Measurements from ENCODE around the gene GLRX3. TPM values are rescaled to one million over a fixed set of nuclear protein-coding genes. Genes with fewer than 3 reads are reported as not detected.
"Not testable (repeated sequence)": the region's sequence is repeated elsewhere in the genome, so short reads cannot be mapped to it uniquely, and the experiment has no call there.

GLRX3 gene
- 10 to 100 TPM; 41.8 to 80.3 TPM for polyA plus RNA-seq

DNA sequence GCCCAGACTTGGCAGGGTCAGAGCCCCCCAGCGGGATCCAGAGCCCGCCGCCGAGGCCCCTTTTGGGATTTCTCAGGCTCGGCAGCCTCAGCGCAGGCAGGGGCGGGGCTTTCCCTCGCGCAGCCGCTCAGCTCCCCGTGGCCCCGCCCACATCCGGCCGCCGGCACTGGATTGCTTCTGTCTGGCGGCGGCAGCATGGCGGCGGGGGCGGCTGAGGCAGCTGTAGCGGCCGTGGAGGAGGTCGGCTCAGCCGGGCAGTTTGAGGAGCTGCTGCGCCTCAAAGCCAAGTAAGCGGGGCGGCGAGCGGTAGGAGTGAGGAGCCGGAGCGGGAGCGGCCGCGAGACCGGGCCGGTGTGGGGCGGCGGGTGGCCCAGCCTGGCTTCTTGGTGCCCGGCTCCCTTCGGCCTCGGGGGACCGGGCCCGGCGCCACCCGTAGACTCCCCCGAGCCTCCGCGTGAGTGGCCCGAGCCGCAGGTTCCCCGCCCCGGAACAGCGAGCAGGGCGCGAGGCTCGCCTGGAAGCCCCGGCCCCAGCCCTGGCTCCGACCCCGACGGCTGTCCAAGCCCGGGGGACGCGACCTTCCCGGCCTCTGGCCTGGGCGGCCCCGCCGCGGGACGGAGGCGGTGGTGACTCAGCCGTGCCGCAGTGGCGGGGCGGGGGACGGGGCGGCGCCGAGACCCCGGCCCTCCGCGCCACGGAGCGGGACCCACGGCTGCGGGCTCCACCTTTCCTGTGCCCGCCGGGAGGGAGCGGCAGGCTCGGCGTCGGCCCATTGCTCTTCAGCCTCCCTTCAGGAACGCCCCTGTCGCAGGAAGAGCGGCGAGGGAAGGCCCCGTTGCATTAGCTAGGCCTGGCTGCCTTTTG, at the start of gene GLRX3:
Gene GLRX3 (plus strand): TSS at position 166 of the 864 bp plus-strand sequence. CDS start 30 bp downstream, at position 196.
- Histone ChIP-seq H3K4me3 (ENCODE audit: low read depth in 1 of 2, low read length in 2 of 2) (peak within 1 kb of the TSS; percentile 96 to 99), H3K27ac (ENCODE audit: low read depth in 2 of 2, low read length in 1 of 2) (peak within 1 kb of the TSS; percentile 92 to 94), H3K4me1 (ENCODE audit: control insufficient read depth in 2 of 2, insufficient read depth in 2 of 2, low read length in 1 of 2) (peaks cover 15 to 18% of the 10 kb centered on the region in 2 donors), H3K9me3 (ENCODE audit: control insufficient read depth in 2 of 2, insufficient read depth in 1 of 2, low read depth in 1 of 2, low read length in 1 of 2) (no peaks in the 10 kb centered on the region), H3K36me3 (ENCODE audit: control insufficient read depth in 2 of 2, insufficient read depth in 2 of 2, low read length in 1 of 2) (no peaks in the 10 kb centered on the region), H3K27me3 (ENCODE audit: control insufficient read depth in 1 of 2, insufficient read depth in 2 of 2, low read length in 2 of 2) (no peaks in the 10 kb centered on the region)
- WGBS, 2 donors: 0 to 1% methylated on average over 74 to 96 of the region's 96 CpGs

DNA sequence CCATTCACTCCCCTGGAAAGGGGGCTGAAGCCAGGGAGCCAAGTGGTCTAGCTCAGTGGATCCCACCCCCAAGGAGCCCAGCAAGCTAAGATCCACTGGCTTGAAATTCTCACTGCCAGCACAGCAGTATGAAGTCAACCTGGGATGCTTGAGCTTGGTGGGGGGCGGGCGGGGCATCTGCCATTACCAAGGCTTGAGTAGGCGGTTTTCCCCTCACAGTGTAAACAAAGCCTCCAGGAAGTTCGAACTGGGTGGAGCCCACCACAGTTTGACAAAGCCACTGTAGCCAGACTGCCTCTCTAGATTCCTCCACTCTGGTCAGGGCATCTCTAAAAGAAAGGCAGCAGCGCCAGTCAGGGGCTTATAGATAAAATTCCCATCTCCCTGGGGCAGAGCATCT, 45.6 kb upstream of the GLRX3 start:
- not testable (repeated sequence) for H3K27me3 ChIP-seq (ENCODE audit: control insufficient read depth in 1 of 2, insufficient read depth in 2 of 2, low read length in 2 of 2); H3K4me3 ChIP-seq (ENCODE audit: low read depth in 1 of 2, low read length in 2 of 2); H3K36me3 ChIP-seq (ENCODE audit: control insufficient read depth in 2 of 2, insufficient read depth in 2 of 2, low read length in 1 of 2); H3K27ac ChIP-seq (ENCODE audit: low read depth in 2 of 2, low read length in 1 of 2); H3K9me3 ChIP-seq (ENCODE audit: control insufficient read depth in 2 of 2, insufficient read depth in 1 of 2, low read depth in 1 of 2, low read length in 1 of 2); H3K4me1 ChIP-seq (ENCODE audit: control insufficient read depth in 2 of 2, insufficient read depth in 2 of 2, low read length in 1 of 2)
- 75 to 88% methylated on average over 5 of the region's 5 CpGs for WGBS, 2 donors

- Histone ChIP-seq H3K27me3 (ENCODE audit: control insufficient read depth in 1 of 2, insufficient read depth in 2 of 2, low read length in 2 of 2) (no peaks in the 10 kb centered on the region), H3K9me3 (ENCODE audit: control insufficient read depth in 2 of 2, insufficient read depth in 1 of 2, low read depth in 1 of 2, low read length in 1 of 2) (no peaks in the 10 kb centered on the region), H3K36me3 (ENCODE audit: control insufficient read depth in 2 of 2, insufficient read depth in 2 of 2, low read length in 1 of 2) (peaks cover 0 to 2% of the 10 kb centered on the region in 2 donors), H3K4me3 (ENCODE audit: low read depth in 1 of 2, low read length in 2 of 2) (no peak overlapping the region), H3K4me1 (ENCODE audit: control insufficient read depth in 2 of 2, insufficient read depth in 2 of 2, low read length in 1 of 2) (peaks cover 0 to 4% of the 10 kb centered on the region in 2 donors), H3K27ac (ENCODE audit: low read depth in 2 of 2, low read length in 1 of 2) (no peak overlapping the region)
- 95 to 97% methylated on average over 6 of the region's 6 CpGs for WGBS, 2 donors
These were observed 36.8 kb upstream of the GLRX3 start for GRCh38 chr10:130099344-130099743.

GRCh38 chr10:130105724-130106123, 30.5 kb upstream of the GLRX3 start:
- peaks cover 0 to 2% of the 10 kb centered on the region in 2 donors for H3K36me3 ChIP-seq (ENCODE audit: control insufficient read depth in 2 of 2, insufficient read depth in 2 of 2, low read length in 1 of 2)
- peaks cover 4 to 6% of the 10 kb centered on the region in 2 donors for H3K4me1 ChIP-seq (ENCODE audit: control insufficient read depth in 2 of 2, insufficient read depth in 2 of 2, low read length in 1 of 2)
- no peak overlapping the region for H3K4me3 ChIP-seq (ENCODE audit: low read depth in 1 of 2, low read length in 2 of 2)
- no peaks in the 10 kb centered on the region for H3K9me3 ChIP-seq (ENCODE audit: control insufficient read depth in 2 of 2, insufficient read depth in 1 of 2, low read depth in 1 of 2, low read length in 1 of 2)
- no peaks in the 10 kb centered on the region for H3K27me3 ChIP-seq (ENCODE audit: control insufficient read depth in 1 of 2, insufficient read depth in 2 of 2, low read length in 2 of 2)
- no peak overlapping the region for H3K27ac ChIP-seq (ENCODE audit: low read depth in 2 of 2, low read length in 1 of 2)
- WGBS, 2 donors: 81 to 86% methylated on average over 24 of the region's 24 CpGs

GRCh38 chr10:130108146-130108545, 28.0 kb upstream of the GLRX3 start:
- H3K4me3 ChIP-seq (ENCODE audit: low read depth in 1 of 2, low read length in 2 of 2); H3K9me3 ChIP-seq (ENCODE audit: control insufficient read depth in 2 of 2, insufficient read depth in 1 of 2, low read depth in 1 of 2, low read length in 1 of 2): not testable (repeated sequence)
- 74 to 80% methylated on average over 7 to 8 of the region's 8 CpGs for WGBS, 2 donors

GRCh38 chr10:130108934-130109604, 27.1 kb upstream of the GLRX3 start:
- H3K9me3 ChIP-seq (ENCODE audit: control insufficient read depth in 2 of 2, insufficient read depth in 1 of 2, low read depth in 1 of 2, low read length in 1 of 2): no peaks in the 10 kb centered on the region
- peaks cover 1 to 6% of the 10 kb centered on the region in 2 donors for H3K4me1 ChIP-seq (ENCODE audit: control insufficient read depth in 2 of 2, insufficient read depth in 2 of 2, low read length in 1 of 2)
- no peak overlapping the region for H3K27ac ChIP-seq (ENCODE audit: low read depth in 2 of 2, low read length in 1 of 2)
- WGBS, 2 donors: 49 to 51% methylated on average over 6 of the region's 6 CpGs
- peak overlapping the region in 1 of 2 donors; percentile 84 for H3K4me3 ChIP-seq (ENCODE audit: low read depth in 1 of 2, low read length in 2 of 2)
- H3K27me3 ChIP-seq (ENCODE audit: control insufficient read depth in 1 of 2, insufficient read depth in 2 of 2, low read length in 2 of 2): no peaks in the 10 kb centered on the region
- H3K36me3 ChIP-seq (ENCODE audit: control insufficient read depth in 2 of 2, insufficient read depth in 2 of 2, low read length in 1 of 2): no peaks in the 10 kb centered on the region

More at GRCh38 chr10:130108146-130108545, 28.0 kb upstream of the GLRX3 start:
- not testable (repeated sequence) for H3K36me3 ChIP-seq (ENCODE audit: control insufficient read depth in 2 of 2, insufficient read depth in 2 of 2, low read length in 1 of 2); H3K4me1 ChIP-seq (ENCODE audit: control insufficient read depth in 2 of 2, insufficient read depth in 2 of 2, low read length in 1 of 2); H3K27ac ChIP-seq (ENCODE audit: low read depth in 2 of 2, low read length in 1 of 2); H3K27me3 ChIP-seq (ENCODE audit: control insufficient read depth in 1 of 2, insufficient read depth in 2 of 2, low read length in 2 of 2)

GRCh38 chr10:130109796-130110245, 26.4 kb upstream of the GLRX3 start:
- Histone ChIP-seq H3K4me3 (ENCODE audit: low read depth in 1 of 2, low read length in 2 of 2) (peak overlapping the region; percentile 80 to 84), H3K27me3 (ENCODE audit: control insufficient read depth in 1 of 2, insufficient read depth in 2 of 2, low read length in 2 of 2) (no peaks in the 10 kb centered on the region), H3K27ac (ENCODE audit: low read depth in 2 of 2, low read length in 1 of 2) (peak overlapping the region; percentile 95 to 97), H3K36me3 (ENCODE audit: control insufficient read depth in 2 of 2, insufficient read depth in 2 of 2, low read length in 1 of 2) (no peaks in the 10 kb centered on the region), H3K4me1 (ENCODE audit: control insufficient read depth in 2 of 2, insufficient read depth in 2 of 2, low read length in 1 of 2) (peaks cover 0 to 6% of the 10 kb centered on the region in 2 donors), H3K9me3 (ENCODE audit: control insufficient read depth in 2 of 2, insufficient read depth in 1 of 2, low read depth in 1 of 2, low read length in 1 of 2) (no peaks in the 10 kb centered on the region)
- WGBS, 2 donors: 0 to 2% methylated on average over 9 of the region's 9 CpGs

DNA sequence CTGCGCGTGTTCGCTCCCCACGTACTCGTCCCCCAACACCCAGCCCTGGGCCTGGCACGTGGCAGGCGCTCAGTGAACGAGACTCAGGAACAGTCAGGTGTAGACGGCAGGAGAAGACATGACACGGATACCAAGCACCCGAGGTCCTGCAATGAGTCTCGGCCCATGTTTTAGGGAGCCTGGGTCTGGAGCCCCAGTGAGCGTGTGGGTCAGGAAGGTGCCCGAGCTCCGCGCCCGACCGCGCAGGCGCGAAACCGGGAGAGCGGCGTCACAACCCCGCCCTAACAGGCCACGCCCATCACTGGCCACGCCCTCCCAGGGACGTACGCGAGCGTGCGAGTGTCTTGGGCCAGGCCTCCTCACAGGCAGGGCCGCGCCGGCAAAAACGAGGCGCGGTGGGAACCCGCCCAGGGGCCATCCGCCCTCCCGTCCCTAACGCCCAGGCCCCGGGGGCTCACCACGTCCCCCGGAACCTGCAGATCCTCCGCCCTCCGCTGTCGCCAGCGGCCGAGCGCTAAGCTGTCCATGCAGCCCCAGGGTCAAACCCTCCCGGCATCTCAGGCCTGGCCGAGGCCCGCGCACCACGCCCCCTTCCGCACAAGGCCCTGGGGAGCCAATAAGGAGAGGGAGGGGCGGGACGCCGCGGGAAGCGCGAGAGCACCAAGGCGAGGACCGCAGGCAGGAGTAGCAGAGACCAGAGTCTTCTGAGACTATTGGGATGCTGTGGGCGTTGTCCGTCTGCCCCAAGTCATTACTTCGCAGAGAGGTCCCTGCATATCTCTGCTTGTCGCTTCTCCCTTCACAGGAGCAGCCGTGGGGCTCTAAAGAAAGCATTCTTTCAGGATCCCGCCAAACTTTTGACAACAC, 25.7 kb upstream of the GLRX3 start, which contains the start of gene C10orf143:
Gene C10orf143 (minus strand): TSS at position 585 of the 867 bp plus-strand sequence. CDS start 58 bp downstream, at position 527.
- H3K9me3 ChIP-seq (ENCODE audit: control insufficient read depth in 2 of 2, insufficient read depth in 1 of 2, low read depth in 1 of 2, low read length in 1 of 2): no peaks in the 10 kb centered on the region
- peaks cover 0 to 6% of the 10 kb centered on the region in 2 donors for H3K4me1 ChIP-seq (ENCODE audit: control insufficient read depth in 2 of 2, insufficient read depth in 2 of 2, low read length in 1 of 2)
- peak within 1 kb of the TSS; percentile 95 to 97 for H3K27ac ChIP-seq (ENCODE audit: low read depth in 2 of 2, low read length in 1 of 2)
- peak within 1 kb of the TSS; percentile 80 to 84 for H3K4me3 ChIP-seq (ENCODE audit: low read depth in 1 of 2, low read length in 2 of 2)
- H3K36me3 ChIP-seq (ENCODE audit: control insufficient read depth in 2 of 2, insufficient read depth in 2 of 2, low read length in 1 of 2): no peaks in the 10 kb centered on the region
- no peaks in the 10 kb centered on the region for H3K27me3 ChIP-seq (ENCODE audit: control insufficient read depth in 1 of 2, insufficient read depth in 2 of 2, low read length in 2 of 2)
- WGBS, 2 donors: 0% methylated on average over 70 to 71 of the region's 71 CpGs

Measured in esophagus (tissue), 2 donors.